ENCODE measurements around the gene DRC3. TPM values are rescaled to one million over a fixed set of nuclear protein-coding genes. Genes with fewer than 3 reads are reported as not detected.
A peak's percentile ranks its signal among the peaks of the same experiment; 100 is the strongest.

The DRC3 gene
- total RNA-seq, 6 experiments from 2014 or later = 0.25 to 0.98 (median 0.72) TPM

- no peak overlapping the region for H3K4me3 ChIP-seq
- H3K27me3 ChIP-seq = no peaks in the 10 kb centered on the region
- WGBS (ENCODE audit: insufficient coverage, low coverage, low lambda C conversion rate, missing lambda C conversion rate) = 60% methylated on average over 7 of the region's 8 CpGs
- DNase-seq = no peak
- no peak for TF ChIP-seq POLR2A (IDR thresholded peaks at IDR 0.05)
- TF ChIP-seq, protein P1, sequence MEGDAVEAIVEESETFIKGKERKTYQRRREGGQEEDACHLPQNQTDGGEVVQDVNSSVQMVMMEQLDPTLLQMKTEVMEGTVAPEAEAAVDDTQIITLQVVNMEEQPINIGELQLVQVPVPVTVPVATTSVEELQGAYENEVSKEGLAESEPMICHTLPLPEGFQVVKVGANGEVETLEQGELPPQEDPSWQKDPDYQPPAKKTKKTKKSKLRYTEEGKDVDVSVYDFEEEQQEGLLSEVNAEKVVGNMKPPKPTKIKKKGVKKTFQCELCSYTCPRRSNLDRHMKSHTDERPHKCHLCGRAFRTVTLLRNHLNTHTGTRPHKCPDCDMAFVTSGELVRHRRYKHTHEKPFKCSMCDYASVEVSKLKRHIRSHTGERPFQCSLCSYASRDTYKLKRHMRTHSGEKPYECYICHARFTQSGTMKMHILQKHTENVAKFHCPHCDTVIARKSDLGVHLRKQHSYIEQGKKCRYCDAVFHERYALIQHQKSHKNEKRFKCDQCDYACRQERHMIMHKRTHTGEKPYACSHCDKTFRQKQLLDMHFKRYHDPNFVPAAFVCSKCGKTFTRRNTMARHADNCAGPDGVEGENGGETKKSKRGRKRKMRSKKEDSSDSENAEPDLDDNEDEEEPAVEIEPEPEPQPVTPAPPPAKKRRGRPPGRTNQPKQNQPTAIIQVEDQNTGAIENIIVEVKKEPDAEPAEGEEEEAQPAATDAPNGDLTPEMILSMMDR (IDR thresholded peaks at IDR 0.05) = no peak
- no peak for ATAC-seq
- peaks cover 0 to 18% (median 0%) of the 10 kb centered on the region in 4 donors for H3K4me1 ChIP-seq
- H3K27ac ChIP-seq = no peak overlapping the region
- intact Hi-C loops (cut with DNase I) = no loop called here
- H3K36me3 ChIP-seq = no peaks in the 10 kb centered on the region
- H3K9me3 ChIP-seq = no peaks in the 10 kb centered on the region
These were observed 2.8 kb downstream of the DRC3 start for GRCh38 chr17:17975436-17975835.

DNA sequence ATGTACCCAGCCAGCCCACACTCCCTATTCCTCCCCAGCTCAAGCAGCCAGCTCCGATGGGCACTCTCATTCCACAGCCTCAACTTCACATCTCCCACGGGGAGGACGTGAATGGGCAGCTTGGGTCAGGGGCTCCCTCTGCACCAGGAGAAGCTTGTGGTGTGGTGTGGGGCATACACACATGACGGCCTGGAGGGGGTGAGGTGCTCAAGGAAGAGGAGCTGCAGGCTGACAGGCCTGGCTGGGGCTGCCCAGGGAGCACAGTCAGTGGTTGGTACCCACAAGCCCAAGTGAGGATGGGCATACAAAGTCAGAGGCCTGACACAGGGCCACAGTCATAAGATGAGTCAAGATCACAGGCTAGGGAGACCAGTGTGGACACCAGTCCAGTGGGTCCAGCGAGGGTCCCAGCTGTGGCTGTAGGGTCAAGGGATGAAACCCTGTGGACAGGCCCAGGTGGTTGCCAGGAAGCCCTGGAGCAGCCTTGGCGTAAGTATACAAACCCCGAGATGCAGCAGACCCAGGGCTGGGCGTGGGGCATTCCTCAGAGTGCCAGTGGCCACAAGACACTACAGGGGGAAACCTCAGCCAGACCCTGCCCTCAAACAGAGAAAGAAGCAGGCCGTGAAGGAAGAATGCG, 4.4 kb downstream of the DRC3 start:
- Histone ChIP-seq H3K36me3 (no peaks in the 10 kb centered on the region), H3K4me1 (peaks cover 0 to 5% (median 0%) of the 10 kb centered on the region in 4 donors), H3K4me3 (no peak overlapping the region), H3K27ac (no peak overlapping the region), H3K27me3 (no peaks in the 10 kb centered on the region), H3K9me3 (no peaks in the 10 kb centered on the region)
- intact Hi-C loops (cut with DNase I) = no loop called here
- ATAC-seq (no peak), DNase-seq (no peak)
- TF ChIP-seq, protein P1 (IDR thresholded peaks at IDR 0.05) = no peak
- TF ChIP-seq POLR2A (IDR thresholded peaks at IDR 0.05) = no peak
- WGBS (ENCODE audit: insufficient coverage, low coverage, low lambda C conversion rate, missing lambda C conversion rate) = 75% methylated on average over 7 of the region's 10 CpGs

DNA sequence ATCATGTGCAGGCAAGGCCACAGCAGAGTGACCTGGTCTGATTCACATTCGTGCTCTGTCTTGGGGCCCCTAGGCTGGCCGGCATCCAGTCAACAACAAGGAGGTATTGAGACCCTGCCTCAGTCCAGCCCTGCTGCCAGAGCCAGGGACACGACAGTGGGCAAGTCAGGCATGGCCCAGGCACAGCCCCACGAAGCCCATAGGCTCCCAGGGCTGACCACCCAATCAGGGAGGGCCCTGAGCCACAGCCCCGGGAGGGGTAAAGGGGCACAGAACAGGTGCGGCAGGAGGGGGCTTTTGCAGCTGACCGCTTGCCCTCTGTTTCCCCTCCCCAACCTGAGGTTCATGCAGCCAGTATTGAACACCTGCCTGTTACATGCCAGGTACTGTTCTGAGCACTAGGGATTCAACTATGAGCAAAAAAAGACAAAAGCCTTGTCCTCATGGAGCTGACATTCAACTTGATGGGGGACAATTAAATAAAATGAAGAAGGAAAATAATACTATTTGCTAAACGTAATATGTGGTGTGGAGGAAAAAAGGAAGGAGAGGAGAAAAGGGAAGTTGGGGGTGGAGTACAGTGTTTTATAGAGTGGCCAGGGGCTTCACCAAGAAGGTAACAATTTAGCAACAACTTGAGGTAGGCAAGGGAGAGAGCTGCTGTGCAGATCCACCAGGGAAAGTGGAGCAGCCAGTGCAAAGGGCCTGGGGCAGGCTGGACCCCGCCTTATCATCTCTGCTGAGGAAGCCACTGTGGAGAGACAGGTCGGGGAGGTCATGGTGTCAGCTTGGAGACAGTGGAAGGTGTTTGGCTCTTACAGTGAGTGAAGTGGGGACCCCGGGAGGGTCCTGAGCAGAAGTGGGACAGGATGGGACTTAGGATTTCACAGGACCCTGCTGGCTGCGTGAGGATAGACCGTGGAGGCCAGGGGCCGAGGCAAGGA, 6.1 kb downstream of the DRC3 start:
- intact Hi-C loops (cut with DNase I) = no loop called here
- peak in 1 of 4 donors; percentile 10 for ATAC-seq
- no peak overlapping the region for H3K27ac ChIP-seq
- no peaks in the 10 kb centered on the region for H3K36me3 ChIP-seq
- H3K4me1 ChIP-seq = no peaks in the 10 kb centered on the region
- no peak overlapping the region for H3K4me3 ChIP-seq
- no peak for DNase-seq
- H3K27me3 ChIP-seq = no peaks in the 10 kb centered on the region
- no peaks in the 10 kb centered on the region for H3K9me3 ChIP-seq
- TF ChIP-seq POLR2A (IDR thresholded peaks at IDR 0.05) = no peak
- TF ChIP-seq, protein P1 (IDR thresholded peaks at IDR 0.05) = no peak
- WGBS (ENCODE audit: insufficient coverage, low coverage, low lambda C conversion rate, missing lambda C conversion rate) = 59% methylated on average over 2 of the region's 14 CpGs

DNA sequence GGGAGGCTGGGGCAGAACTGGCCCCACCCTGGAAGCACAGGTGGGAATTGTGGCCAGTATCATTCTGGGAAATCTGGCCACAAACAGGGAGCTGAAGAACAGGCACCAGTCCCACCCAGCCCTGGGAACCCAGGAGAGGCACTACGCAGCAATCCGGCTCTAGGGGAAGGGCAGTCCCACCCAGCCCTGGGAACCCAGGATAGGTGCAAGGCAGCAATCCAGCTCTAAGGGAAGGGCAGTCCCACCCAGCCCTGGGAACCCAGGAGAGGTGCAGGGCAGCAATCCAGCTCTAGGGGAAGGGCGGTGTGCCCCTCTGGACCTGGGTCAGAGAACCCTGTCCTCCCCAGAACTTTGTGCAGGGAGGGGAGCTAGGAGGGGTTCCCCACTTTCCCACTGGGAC, 7.1 kb downstream of the DRC3 start:
- no peak overlapping the region for H3K4me3 ChIP-seq
- H3K36me3 ChIP-seq = no peaks in the 10 kb centered on the region
- DNase-seq (no peak), ATAC-seq (no peak)
- H3K27ac ChIP-seq = no peak overlapping the region
- TF ChIP-seq POLR2A (IDR thresholded peaks at IDR 0.05) = no peak
- TF ChIP-seq, protein P1 (IDR thresholded peaks at IDR 0.05) = no peak
- 60% methylated on average over 1 of the region's 3 CpGs for WGBS (ENCODE audit: insufficient coverage, low coverage, low lambda C conversion rate, missing lambda C conversion rate)
- no peaks in the 10 kb centered on the region for H3K9me3 ChIP-seq
- no peaks in the 10 kb centered on the region for H3K27me3 ChIP-seq
- H3K4me1 ChIP-seq = no peaks in the 10 kb centered on the region
- intact Hi-C loops (cut with DNase I) = no loop called here
